Esophagus (tissue), 2 donors: Measurements from ENCODE around the gene EPS8. TPM values are rescaled to one million over a fixed set of nuclear protein-coding genes. Genes with fewer than 3 reads are reported as not detected.

ENCODE experiments used
- H3K27ac ChIP-seq, 2 donors: one replicate each; pipeline ENCODE4 v1.5.1; 2013; ENCODE audit warnings: low read depth in 2 of 2, mild to moderate bottlenecking in 2 of 2, inconsistent platforms in 1 of 2, low read length in 1 of 2, moderate library complexity in 1 of 2
- H3K27me3 ChIP-seq, 2 donors: one replicate each; pipeline ENCODE4 v1.6.1; 2013; ENCODE audit warnings: low read length in 2 of 2, control low read depth in 1 of 2, mild to moderate bottlenecking in 1 of 2; ENCODE audit not compliant: insufficient read depth in 2 of 2, control insufficient read depth in 1 of 2
- H3K36me3 ChIP-seq, 2 donors: one replicate each; pipeline ENCODE4 v1.6.1; 2013; ENCODE audit warnings: low read length in 1 of 2; ENCODE audit not compliant: control insufficient read depth in 2 of 2, insufficient read depth in 2 of 2
- H3K4me1 ChIP-seq, 2 donors: one replicate each; pipeline ENCODE4 v1.6.1; 2013; ENCODE audit warnings: low read length in 1 of 2; ENCODE audit not compliant: control insufficient read depth in 2 of 2, insufficient read depth in 2 of 2
- H3K4me3 ChIP-seq, 2 donors: one replicate each; pipeline ENCODE4 v1.5.1; 2013; ENCODE audit warnings: low read length in 2 of 2, mild to moderate bottlenecking in 2 of 2, low read depth in 1 of 2, moderate library complexity in 1 of 2
- H3K9me3 ChIP-seq, 2 donors: one replicate each; pipeline ENCODE4 v1.6.1; 2013; ENCODE audit warnings: mild to moderate bottlenecking in 2 of 2, low read depth in 1 of 2, low read length in 1 of 2, moderate library complexity in 1 of 2; ENCODE audit not compliant: control insufficient read depth in 2 of 2, insufficient read depth in 1 of 2
- WGBS, 2 donors: extraction: QIAGEN DNeasy Blood & Tissue Kit; methylation state at CpG; one replicate each; pipeline ENCODE4 v1.1.7; 2013; 5-methylcytosine and 5-hydroxymethylcytosine counted together
- polyA plus RNA-seq, 2 donors: library from polyadenylated mRNA; stranded (reverse); fragments of 200-250 nt; gene quantifications; one replicate each; pipeline ENCODE4 v1.2.3, GENCODE V29; 2013
- donor health status: healthy with polysubstance abuse.
- donor health status: Bipolar disorder and iron deficiency.

The EPS8 gene
- polyA plus RNA-seq, 2 donors: 6.7 to 7.9 TPM

- Histone ChIP-seq H3K27me3 (no peaks in the 10 kb centered on the region), H3K4me1 (no peaks in the 10 kb centered on the region), H3K4me3 (no peak overlapping the region), H3K27ac (no peak overlapping the region), H3K9me3 (no peaks in the 10 kb centered on the region), H3K36me3 (no peaks in the 10 kb centered on the region)
- 84 to 90% methylated on average over 1 of the region's 1 CpG for WGBS, 2 donors
Observed at GRCh38 chr12:15783288-15783687, 5.9 kb downstream of the EPS8 start.

- Histone ChIP-seq H3K4me1 (no peaks in the 10 kb centered on the region), H3K36me3 (no peaks in the 10 kb centered on the region), H3K27ac (no peak overlapping the region), H3K4me3 (no peak overlapping the region), H3K9me3 (no peaks in the 10 kb centered on the region), H3K27me3 (no peaks in the 10 kb centered on the region)
- WGBS, 2 donors: 95% methylated on average over 8 of the region's 8 CpGs
Observed at GRCh38 chr12:15782667-15783066, 6.5 kb downstream of the EPS8 start.

- Histone ChIP-seq H3K4me3 (no peak overlapping the region), H3K4me1 (no peaks in the 10 kb centered on the region), H3K27me3 (no peaks in the 10 kb centered on the region), H3K36me3 (no peaks in the 10 kb centered on the region), H3K9me3 (no peaks in the 10 kb centered on the region), H3K27ac (no peak overlapping the region)
- WGBS, 2 donors: 52 to 72% methylated on average over 2 of the region's 2 CpGs
Observed at GRCh38 chr12:15779925-15780324, 9.3 kb downstream of the EPS8 start.

- Histone ChIP-seq H3K9me3 (no peaks in the 10 kb centered on the region), H3K36me3 (no peaks in the 10 kb centered on the region), H3K4me3 (no peak overlapping the region), H3K27me3 (no peaks in the 10 kb centered on the region), H3K4me1 (no peaks in the 10 kb centered on the region), H3K27ac (no peak overlapping the region)
- 72 to 78% methylated on average over 3 of the region's 3 CpGs for WGBS, 2 donors
Observed at GRCh38 chr12:15778126-15778525, 11.1 kb downstream of the EPS8 start.

- H3K4me1 ChIP-seq: no peaks in the 10 kb centered on the region
- H3K36me3 ChIP-seq: no peaks in the 10 kb centered on the region
- WGBS, 2 donors: 71 to 81% methylated on average over 3 of the region's 3 CpGs
- no peak overlapping the region for H3K4me3 ChIP-seq
- H3K27me3 ChIP-seq: no peaks in the 10 kb centered on the region
- H3K27ac ChIP-seq: no peak overlapping the region
- no peaks in the 10 kb centered on the region for H3K9me3 ChIP-seq
Observed at GRCh38 chr12:15777355-15778012, 11.7 kb downstream of the EPS8 start.

GRCh38 chr12:15776532-15776931 is 12.7 kb downstream of the EPS8 start:
- Histone ChIP-seq H3K4me1 (no peaks in the 10 kb centered on the region), H3K36me3 (no peaks in the 10 kb centered on the region), H3K27me3 (no peaks in the 10 kb centered on the region), H3K27ac (no peak overlapping the region), H3K9me3 (no peaks in the 10 kb centered on the region), H3K4me3 (no peak overlapping the region)
- 95 to 97% methylated on average over 5 of the region's 5 CpGs for WGBS, 2 donors

- Histone ChIP-seq H3K4me3 (no peak overlapping the region), H3K4me1 (no peaks in the 10 kb centered on the region), H3K36me3 (no peaks in the 10 kb centered on the region), H3K9me3 (no peaks in the 10 kb centered on the region), H3K27ac (no peak overlapping the region), H3K27me3 (no peaks in the 10 kb centered on the region)
- WGBS, 2 donors: 94 to 98% methylated on average over 1 of the region's 1 CpG
Observed at GRCh38 chr12:15774819-15775218, 14.4 kb downstream of the EPS8 start.

GRCh38 chr12:15772405-15773018 is 16.7 kb downstream of the EPS8 start:
- H3K4me1 ChIP-seq: no peaks in the 10 kb centered on the region
- H3K27ac ChIP-seq: no peak overlapping the region
- 87 to 94% methylated on average over 2 of the region's 2 CpGs for WGBS, 2 donors

GRCh38 chr12:15770581-15770980 is 18.6 kb downstream of the EPS8 start:
- H3K36me3 ChIP-seq: no peaks in the 10 kb centered on the region
- H3K27ac ChIP-seq: no peak overlapping the region
- no peaks in the 10 kb centered on the region for H3K4me1 ChIP-seq
- H3K4me3 ChIP-seq: no peak overlapping the region
- no peaks in the 10 kb centered on the region for H3K9me3 ChIP-seq
- WGBS, 2 donors: 72 to 77% methylated on average over 1 of the region's 1 CpG
- no peaks in the 10 kb centered on the region for H3K27me3 ChIP-seq

More at GRCh38 chr12:15772405-15773018, 16.7 kb downstream of the EPS8 start:
- H3K9me3 ChIP-seq: no peaks in the 10 kb centered on the region
- no peaks in the 10 kb centered on the region for H3K36me3 ChIP-seq
- no peak overlapping the region for H3K4me3 ChIP-seq
- H3K27me3 ChIP-seq: no peaks in the 10 kb centered on the region

- no peak overlapping the region for H3K4me3 ChIP-seq
- no peaks in the 10 kb centered on the region for H3K27me3 ChIP-seq
- H3K36me3 ChIP-seq: no peaks in the 10 kb centered on the region
- H3K9me3 ChIP-seq: no peaks in the 10 kb centered on the region
- no peak overlapping the region for H3K27ac ChIP-seq
- whole genome bisulfite sequencing, 2 donors: 73 to 79% methylated on average over 3 of the region's 3 CpGs
- H3K4me1 ChIP-seq: no peaks in the 10 kb centered on the region
Observed at GRCh38 chr12:15770021-15770420, 19.2 kb downstream of the EPS8 start.
